HL-60 (cell line): ENCODE measurements around the gene PTPN11.

ENCODE experiments used
- DNase-seq, 2 experiments: peaks; one replicate each; pipeline ENCODE4 v3.0.0-alpha.2; 2010 to 2020; ENCODE audit warnings: low read depth in 1 of 2, low spot score in 1 of 2
- H3K27ac ChIP-seq: fragments of 250-450 bp; sonication (Bioruptor Pico); replicated peaks from 2 replicates; pipeline ENCODE4 v1.5.1; 2020; ENCODE audit warnings: mild to moderate bottlenecking, moderate library complexity
- H3K27me3 ChIP-seq: fragments of 250-450 bp; sonication (Bioruptor Pico); 2 replicates; pipeline ENCODE4 v1.5.1; 2021; ENCODE audit warnings: mild to moderate bottlenecking, moderate library complexity; ENCODE audit not compliant: insufficient read depth, poor library complexity, severe bottlenecking
- H3K4me3 ChIP-seq: replicated peaks from 2 replicates; pipeline ENCODE4 v1.5.1; 2011; ENCODE audit warnings: mild to moderate bottlenecking, control low read depth, low read length; ENCODE audit not compliant: insufficient read depth
- GABPA ChIP-seq: IDR thresholded peaks from 2 replicates; pipeline ENCODE4 v1.6.1; 2012; ENCODE audit warnings: low read depth
- POLR2AphosphoS5 ChIP-seq: IDR thresholded peaks from 2 replicates; pipeline ENCODE4 v1.6.1; 2012; ENCODE audit warnings: low read depth
- REST ChIP-seq: IDR thresholded peaks from 2 replicates; pipeline ENCODE4 v1.6.1; 2012; ENCODE audit warnings: low read depth; ENCODE audit not compliant: insufficient replicate concordance
- SPI1 ChIP-seq: IDR thresholded peaks from 2 replicates; pipeline ENCODE4 v1.6.1; 2012; ENCODE audit warnings: low read depth, mild to moderate bottlenecking, borderline replicate concordance
- long read RNA-seq: library from polyadenylated mRNA; unstranded; transcript quantifications from one replicate; pipeline ENCODE4 v2.0.0, GENCODE V29; 2020
- TF ChIP-seq, protein P1 (sequence below): IDR thresholded peaks from one replicate; pipeline ENCODE4 v1.5.1; 2011; ENCODE audit warnings: low read length, control low read depth, inconsistent platforms; ENCODE audit not compliant: insufficient read depth

Gene PTPN11
- long read RNA-seq, full-length matches to known transcripts: 7 of 58 reads
- long read RNA-seq, partial matches to known transcripts: 44 of 58 reads
- long read RNA-seq, other reads (novel, unspliced or antisense): 7 of 58 reads

GRCh38 chr12:112418608-112419296 lies at the start of gene PTPN11:
Gene PTPN11, plus strand, starts transcription at chr12:112418947. Its CDS starts 165 bp downstream, at chr12:112419112.
- Histone ChIP-seq H3K4me3 (peak within 1 kb of the TSS; percentile 86), H3K27ac (peak within 1 kb of the TSS; percentile 91), H3K27me3 (no peaks in the 10 kb centered on the region)
- TF ChIP-seq POLR2AphosphoS5 (peak; percentile 98), REST (peak; percentile 57), GABPA (peak; percentile 71), SPI1 (peak; percentile 69; the same call in 1 of the 2 replicates)
- TF ChIP-seq, protein P1, sequence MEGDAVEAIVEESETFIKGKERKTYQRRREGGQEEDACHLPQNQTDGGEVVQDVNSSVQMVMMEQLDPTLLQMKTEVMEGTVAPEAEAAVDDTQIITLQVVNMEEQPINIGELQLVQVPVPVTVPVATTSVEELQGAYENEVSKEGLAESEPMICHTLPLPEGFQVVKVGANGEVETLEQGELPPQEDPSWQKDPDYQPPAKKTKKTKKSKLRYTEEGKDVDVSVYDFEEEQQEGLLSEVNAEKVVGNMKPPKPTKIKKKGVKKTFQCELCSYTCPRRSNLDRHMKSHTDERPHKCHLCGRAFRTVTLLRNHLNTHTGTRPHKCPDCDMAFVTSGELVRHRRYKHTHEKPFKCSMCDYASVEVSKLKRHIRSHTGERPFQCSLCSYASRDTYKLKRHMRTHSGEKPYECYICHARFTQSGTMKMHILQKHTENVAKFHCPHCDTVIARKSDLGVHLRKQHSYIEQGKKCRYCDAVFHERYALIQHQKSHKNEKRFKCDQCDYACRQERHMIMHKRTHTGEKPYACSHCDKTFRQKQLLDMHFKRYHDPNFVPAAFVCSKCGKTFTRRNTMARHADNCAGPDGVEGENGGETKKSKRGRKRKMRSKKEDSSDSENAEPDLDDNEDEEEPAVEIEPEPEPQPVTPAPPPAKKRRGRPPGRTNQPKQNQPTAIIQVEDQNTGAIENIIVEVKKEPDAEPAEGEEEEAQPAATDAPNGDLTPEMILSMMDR: no peak
- peak; percentile 77 to 87 for DNase-seq

- H3K4me3 ChIP-seq: no peak overlapping the region
- no peaks in the 10 kb centered on the region for H3K27me3 ChIP-seq
- H3K27ac ChIP-seq: no peak overlapping the region
- TF ChIP-seq REST (no peak), SPI1 (no peak), GABPA (no peak), POLR2AphosphoS5 (no peak)
- TF ChIP-seq, protein P1: no peak
- no peak for DNase-seq
Measured at GRCh38 chr12:112370199-112370598, 48.5 kb upstream of the PTPN11 start.

DNA sequence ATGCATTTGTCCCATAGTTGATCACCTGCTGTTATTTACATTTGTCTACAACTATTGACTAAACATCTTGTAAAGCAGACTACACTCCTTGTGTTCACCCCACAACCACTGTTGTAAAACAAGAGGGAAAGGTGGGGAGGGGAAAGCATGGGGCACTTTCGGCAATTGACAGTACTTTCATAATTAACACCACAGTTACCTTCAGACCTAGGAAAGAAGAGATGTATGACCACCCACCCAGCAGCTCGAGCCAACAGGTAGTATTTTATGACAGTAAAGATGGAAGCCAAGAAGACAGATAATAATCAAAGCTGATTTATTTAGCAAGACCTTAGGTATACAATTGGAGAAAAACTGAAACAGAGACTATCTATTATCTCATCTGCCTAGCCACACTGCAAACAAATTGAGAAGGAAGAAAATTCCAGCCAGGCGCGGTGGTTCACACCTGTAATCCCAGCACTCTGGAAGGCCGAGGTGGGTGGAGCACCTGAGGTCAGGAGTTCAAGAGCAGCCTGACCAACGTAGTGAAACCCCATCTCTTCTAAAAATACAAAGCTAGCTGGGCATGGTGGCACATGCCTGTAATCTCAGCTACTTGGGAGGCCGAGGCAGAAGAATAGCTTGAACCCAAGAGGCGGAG lies 47.8 kb upstream of the PTPN11 start:
- TF ChIP-seq POLR2AphosphoS5 (no peak), SPI1 (no peak), REST (no peak), GABPA (no peak)
- TF ChIP-seq, protein P1: no peak
- no peak overlapping the region for H3K27ac ChIP-seq
- no peak for DNase-seq

More for the DNA sequence above, 47.8 kb upstream of the PTPN11 start:
- Histone ChIP-seq H3K4me3 (no peak overlapping the region), H3K27me3 (no peaks in the 10 kb centered on the region)
